Kidney glomerular epithelial cell (primary cell): ENCODE results near the gene HMCES.
"Not testable (repeated sequence)": the region's sequence is repeated elsewhere in the genome, so short reads cannot be mapped to it uniquely, and the experiment has no call there.

Experiments used
- DNase-seq: peaks from one replicate; lab custom pipeline; 2025; lab: John Stamatoyannopoulos, UW

Gene HMCES

DNA sequence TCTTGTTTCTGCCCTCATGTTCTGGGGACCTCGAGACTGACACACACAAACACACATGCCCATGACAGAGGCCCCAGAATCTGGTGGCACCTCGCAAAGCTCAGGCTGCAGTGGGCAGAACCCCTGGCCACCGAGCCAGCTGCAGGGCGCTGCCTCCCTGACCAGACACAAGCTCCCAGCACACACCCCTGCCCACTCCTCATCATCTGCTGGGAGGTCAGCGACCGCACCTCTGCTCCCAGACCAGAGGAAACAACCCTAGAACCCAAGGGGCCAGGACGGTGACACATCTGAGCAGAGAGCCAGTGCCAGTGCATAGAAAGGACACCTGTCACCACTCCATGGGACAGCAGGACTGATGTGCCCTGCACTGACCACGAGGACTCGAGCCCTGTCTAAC, 43.2 kb downstream of the HMCES start:
- no peak for DNase-seq

DNA sequence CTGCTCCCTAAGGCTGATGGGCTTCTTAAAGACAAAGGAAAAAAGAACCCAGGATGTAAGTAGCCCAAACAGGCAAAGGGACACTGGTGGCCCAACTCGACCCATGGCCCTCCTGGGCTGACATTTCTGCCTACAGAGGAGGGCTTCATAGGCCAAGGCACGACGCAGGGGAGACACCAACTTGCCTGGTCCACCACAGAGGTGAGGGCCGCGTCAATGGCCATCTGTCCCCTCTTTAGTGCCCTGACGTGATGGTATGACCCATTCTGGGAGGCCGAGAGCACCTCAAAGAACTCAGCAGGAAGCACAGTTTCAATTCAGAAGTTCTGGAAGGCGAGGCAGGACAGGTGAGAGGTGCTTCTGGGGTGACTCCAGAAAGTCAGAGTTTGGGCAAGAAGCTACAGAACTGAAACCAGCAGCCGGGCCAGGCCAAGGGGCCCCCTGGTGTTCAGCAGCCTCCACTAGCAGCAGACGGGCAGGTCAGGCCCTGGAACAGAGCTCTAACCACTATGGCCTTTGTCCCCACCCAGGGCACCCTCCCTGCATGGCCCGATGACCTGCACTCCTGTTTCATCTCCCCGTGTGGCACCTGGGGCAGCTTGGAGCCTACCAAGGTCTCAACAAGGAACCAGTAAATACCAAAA, 45.1 kb downstream of the HMCES start:
- no peak for DNase-seq

DNA sequence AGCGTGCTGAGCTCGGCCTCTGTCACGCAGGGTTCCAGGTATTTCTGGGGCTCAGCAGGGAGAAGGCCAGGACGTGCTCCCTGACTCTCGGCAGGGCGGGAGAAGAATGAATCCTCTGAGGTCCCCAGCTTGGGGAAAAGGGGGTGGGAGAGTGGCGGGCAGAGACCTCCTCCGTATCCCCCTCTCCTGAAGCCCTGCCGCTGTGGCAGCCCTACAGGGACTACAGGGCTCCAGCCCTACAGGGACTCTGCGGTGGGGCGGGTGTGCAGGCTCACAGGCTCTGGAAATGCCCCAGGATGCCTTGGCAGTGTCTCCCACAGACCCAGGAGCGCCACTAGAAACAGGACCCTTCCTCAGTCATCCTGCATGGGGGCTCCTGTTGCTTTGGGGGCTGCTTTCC, 46.2 kb downstream of the HMCES start:
- DNase-seq = no peak

DNA sequence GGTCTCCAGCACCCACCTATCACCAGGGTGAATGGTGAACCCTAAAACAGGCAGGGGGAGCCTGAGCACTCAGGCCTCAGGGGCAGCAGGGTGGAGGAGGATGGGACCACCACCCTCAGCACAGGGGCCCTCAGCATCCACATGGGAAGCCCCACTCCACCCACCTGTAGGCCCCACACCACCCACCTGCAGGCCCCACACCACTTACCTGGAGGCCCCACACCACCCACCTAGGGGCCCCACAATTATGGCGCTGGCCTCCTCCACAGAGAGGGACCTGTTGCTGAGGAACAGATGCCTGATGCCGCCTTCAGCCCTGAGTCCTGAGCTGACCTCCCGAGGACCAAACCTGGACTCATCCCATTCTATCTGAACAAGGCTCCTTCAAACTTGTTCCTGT, 46.7 kb downstream of the HMCES start:
- no peak for DNase-seq

DNA sequence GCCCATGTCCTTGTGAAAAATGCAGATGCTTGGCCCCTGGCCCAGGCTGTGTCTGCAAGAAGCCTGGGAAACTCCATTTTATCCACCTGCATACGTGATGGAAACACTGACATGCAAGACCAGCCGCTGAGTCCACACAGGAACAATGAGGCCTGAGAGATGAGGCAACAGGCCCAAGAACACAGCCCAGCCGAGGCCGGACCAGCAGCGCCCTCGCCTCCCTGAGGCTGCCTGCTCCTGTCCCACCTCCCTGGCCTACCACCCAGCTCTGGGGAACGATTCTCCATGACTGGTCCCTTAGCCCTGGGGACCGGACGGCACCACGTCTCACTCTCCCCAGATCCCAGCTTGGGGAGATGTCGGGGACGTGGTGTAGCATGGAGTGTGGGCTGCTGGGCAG, 47.5 kb downstream of the HMCES start:
- no peak for DNase-seq

DNA sequence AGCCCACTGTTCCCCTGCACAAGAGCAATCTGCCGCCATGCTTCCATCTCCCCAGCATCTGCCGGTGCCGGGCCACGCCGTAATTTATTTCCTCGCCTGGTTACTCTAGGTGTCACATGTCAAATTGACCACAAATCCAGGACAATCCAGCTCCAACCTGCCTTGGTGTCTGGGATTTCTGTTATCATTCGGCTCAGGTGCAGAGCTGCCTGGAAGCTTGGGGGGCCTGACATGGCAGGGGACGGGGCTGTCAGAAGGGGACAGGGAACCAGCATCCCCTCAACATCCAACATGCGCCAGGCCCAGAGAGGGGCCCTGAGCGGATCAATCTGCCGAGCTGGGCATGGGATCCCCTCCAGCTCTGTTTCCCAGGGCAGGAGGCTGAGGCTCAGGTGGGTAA, 47.9 kb downstream of the HMCES start:
- DNase-seq = no peak

DNA sequence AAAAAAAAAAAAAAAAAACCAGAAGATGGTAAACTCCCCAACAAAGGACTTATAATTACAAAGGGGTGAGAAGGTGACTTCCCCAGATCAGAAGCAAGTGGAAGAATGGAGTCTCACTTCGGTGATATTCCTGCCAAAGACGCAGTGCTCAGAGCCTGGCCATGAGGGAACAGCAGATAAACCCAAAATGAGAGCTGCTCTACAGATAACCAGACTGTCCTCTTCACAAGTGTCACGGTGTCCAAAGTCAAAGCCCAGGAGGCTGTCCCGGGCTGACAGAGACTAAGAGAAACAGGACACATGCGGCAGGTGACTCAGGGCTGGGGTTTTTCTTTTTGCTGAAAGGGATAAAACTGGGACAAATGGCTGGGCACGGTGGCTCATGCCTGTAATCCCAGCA, 48.8 kb downstream of the HMCES start:
- DNase-seq = no peak

DNA sequence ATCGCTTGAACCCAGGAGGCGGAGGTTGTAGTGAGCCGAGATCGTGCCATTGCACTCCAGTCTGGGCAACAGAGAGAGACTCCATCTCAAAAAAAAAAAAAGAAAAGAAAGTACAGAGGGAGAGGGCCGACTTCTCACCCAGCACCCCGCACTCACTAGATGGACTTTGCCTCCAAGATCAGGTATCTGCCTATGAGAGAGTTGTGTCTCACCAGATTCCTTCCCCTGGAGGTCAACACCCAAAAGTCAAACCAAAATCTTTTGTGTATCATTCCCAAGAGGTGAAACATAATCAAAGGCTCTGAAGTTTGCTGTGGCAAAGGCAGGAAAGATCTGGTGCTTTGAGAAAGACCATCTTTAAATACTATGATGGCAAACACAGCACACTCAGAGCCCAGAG, 51.2 kb downstream of the HMCES start:
- no peak for DNase-seq

DNA sequence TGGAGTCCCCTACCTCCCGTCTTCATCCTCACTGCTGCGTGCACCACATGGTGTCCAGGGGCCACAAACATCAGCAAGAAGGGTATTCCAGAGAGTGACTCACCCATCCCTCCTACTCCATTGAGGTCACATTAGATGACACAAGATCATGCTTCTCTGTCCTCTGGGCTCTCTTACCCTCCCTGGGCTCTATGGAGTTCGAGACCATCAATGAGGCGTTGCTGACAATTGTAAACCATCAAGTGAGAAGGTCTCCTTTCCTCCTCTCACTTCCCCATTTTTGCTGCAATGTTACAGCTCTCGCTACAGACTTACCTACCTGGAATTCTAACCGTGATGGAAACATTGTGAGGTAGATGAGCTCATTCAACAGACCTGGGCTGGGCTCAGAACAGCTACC, 51.7 kb downstream of the HMCES start:
- no peak for DNase-seq

DNA sequence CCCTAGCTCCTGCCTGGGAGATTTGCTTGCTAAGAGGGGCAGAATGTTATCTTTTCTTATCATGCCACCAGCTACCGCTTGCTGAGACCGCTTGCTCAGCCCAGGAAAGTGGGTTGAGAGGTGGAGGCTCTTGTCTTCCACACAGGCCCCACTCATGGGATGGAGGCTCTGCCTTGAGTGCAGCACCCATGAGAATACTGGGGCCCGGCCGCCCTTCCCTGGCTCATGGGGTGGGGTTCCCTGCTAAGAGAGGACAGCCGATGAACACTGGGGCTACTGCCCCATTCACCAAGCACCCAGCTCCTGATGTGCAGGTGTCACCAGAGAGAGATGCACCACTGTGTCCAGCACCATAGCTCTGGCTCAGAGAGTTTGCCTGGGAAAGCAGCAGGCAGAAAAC, 55.2 kb downstream of the HMCES start:
- DNase-seq = no peak

DNA sequence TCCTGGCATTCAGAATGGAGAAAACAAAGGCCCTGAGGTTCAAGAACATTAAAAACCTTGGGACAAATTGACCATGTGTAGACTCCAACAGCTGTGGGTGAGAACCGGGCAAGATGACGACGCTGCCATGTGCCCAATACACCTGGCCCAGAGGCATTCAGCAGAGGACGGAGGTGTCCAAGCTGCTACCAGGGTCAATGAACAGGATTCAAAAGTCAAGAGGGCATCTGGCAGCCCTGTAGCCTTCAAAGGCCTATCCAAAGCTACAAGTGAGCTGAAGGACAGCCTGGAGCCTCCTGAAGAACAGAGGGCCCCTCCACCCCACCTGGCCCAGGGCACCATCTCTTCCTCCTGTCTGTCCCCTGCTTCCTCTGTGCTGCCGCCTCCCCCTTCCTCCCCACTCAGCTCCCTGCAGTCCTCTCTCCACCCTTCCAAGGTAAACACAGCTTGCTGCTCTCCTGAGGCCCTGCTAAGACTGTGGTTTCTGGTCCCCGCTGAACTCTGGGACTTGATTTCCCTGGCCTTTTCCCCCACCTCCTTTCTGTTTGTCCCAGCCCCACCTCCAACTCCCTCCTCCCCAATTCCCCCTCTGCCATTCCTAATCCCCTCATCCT, 57.5 kb downstream of the HMCES start:
- no peak for DNase-seq

DNA sequence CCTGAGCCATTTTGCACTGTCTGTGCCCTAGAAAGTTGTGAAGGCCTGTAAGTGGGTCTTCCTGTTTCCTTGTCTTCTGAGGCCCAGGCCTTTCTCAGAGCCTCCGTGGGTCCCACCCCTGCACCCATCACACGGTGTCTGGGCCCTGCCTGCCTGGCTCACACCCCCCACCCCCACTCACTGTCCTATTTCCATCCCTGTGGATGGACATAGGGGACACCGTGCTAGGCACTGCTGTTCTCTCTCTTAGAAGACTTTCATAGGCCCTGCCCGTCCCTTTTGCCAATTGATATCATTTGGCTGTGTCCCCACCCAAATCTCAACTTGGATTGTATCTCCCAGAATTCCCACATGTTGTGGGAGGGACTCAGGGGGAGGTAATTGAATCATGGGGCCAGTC, 59.0 kb downstream of the HMCES start:
- DNase-seq = not testable (repeated sequence)

DNA sequence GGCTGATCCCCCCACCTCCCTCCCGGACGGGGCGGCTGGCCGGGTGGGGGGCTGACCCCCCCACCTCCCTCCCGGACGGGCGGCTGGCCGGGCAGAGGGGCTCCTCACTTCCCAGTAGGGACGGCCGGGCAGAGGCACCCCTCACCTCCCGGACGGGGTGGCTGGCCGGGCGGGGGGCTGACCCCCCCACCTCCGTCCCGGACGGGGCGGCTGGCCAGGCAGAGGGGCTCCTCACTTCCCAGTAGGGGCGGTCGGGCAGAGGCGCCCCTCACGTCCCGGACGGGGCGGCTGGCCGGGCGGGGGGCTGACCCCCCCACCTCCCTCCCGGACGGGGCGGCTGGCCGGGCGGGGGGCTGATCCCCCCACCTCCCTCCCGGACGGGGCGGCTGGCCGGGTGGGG, 60.5 kb downstream of the HMCES start:
- not testable (repeated sequence) for DNase-seq

DNA sequence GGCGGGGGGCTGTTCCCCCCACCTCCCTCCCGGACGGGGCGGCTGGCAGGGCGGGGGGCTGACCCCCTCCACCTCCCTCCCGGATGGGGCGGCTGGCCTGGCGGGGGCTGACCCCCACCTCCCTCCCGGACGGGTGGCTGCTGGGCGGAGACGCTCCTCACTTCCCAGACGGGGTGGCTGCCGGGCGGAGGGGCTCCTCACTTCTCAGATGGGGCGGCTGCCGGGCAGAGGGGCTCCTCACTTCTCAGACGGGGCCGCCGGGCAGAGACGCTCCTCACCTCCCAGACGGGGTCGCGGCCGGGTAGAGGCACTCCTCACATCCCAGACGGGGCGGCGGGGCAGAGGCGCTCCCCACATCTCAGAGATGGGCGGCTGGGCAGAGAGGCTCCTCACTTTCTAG, 61.2 kb downstream of the HMCES start:
- DNase-seq = not testable (repeated sequence)

DNA sequence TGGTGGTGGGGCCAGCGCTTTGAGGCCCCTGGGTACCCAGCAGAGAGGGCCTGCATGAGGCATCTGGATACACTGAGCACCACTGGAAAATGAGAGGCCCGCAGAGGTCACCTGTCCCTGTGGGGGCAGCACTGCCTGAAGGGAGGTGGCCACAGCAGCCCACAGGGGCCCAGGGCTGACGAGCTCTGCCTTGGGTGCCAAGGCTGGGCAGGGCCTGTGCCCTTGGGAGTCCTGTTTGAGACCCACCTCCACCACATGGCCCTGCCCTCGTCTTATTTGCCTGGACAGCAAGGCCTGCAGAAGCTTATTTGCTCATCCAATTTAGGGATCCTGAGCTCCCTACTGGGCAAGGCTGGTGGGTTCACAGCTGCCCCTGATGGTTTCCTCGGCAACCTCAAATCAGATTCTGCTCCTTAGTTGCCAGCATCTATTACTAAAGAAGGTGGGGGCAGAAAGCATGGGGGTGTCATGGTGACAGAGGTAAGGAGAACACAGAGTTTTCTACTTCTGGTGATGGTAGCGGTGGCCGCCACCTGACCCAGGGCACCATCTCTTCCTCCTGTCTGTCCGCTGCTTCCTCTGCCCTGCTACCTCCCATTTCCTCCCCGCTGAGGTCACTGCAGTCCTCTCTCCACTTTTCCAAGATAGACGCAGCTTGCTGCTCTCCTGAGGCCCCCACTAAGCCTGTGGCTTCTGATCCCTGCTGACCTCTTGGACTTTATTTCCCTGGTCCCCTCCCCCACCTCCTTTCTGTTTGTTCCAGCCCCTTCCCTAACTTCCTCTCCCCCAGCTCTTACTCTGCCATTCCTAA, 62.9 kb downstream of the HMCES start:
- DNase-seq = no peak

DNA sequence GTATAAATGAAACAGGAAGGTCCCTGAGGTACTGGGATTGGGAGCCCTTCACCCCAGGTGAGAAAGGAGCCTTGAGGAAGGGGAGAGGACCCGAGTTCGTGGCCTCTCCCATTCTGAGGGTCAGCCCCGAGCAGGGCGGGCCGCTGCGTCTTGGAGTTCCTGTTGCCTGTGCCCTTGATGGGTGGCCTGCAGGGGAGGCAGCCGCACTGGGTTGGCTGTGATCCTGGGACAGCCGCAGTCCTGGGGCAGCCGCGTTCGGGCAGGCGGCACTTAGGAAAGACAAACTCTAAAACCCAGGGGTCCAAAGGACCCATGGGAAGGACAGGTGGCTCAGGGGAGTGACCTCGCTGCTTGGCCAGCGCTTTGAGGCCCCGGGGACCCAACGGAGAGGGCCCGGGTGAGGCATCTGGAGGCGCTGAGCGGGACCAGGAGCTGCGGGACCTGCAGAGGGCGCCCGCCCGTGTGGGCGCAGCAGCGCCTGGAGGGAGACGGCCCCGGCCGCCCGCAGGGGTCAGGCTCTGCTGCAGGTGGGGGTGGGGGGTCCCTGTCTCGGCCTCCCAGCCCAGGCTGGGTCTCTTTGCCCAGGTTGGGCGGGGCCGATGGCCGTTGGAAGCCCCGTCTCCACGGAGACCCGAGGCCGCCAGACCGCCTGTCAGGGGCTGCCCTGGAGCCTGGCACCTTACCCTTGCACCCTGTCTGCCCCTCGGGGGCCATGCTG, 65.1 kb downstream of the HMCES start:
- DNase-seq = peak; percentile 7

DNA sequence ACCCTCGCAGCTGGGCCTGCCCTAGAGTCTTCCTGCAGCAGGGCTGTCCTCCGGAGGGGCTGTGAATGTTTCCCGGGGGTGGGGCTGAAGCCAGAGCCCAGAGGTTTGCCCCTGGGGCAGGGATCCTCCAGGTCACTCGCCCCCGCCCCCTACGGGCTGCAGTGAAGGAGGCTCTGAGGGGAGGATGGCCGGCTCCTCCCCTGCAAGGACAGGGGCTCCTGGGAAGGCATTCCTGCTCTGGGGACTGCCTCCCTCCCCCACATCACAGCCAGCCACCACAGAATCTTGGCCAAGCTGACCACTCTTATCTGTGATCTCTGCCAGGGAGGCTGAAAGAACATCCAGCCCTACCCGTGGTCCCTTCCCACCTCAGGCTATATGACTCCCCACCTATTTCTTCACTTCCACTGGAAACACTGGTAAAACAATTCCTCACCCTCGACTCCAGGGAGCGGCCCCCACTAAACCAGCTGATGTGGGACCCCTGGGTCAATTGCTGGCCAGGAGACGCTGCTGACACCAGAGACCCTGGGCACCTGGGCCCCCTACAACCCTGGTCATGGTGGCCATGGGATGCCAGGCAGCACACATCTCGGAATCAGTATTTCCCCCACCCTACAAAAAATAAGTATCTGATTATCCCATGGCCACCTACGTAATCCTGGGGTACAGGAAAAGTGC, 66.0 kb downstream of the HMCES start:
- DNase-seq = no peak

DNA sequence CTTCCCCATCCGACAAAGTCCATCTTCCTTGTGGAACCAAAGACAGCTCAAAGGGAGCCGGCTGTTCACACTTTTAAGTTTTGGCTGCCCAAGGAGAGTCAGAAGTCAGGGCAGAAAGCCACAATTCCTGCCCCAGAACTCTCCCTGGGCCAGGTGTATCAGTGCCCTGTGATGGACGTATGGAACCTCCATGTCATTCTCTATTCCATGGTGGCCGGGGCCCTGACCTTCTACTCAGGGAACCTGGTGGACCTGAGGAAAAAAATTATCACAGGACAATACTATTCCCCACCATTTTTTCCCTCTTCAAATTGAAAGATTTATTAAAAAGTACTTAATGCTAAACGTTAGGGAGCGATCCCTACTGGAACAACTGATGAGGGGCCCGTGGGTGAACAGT, 66.6 kb downstream of the HMCES start:
- no peak for DNase-seq

DNA sequence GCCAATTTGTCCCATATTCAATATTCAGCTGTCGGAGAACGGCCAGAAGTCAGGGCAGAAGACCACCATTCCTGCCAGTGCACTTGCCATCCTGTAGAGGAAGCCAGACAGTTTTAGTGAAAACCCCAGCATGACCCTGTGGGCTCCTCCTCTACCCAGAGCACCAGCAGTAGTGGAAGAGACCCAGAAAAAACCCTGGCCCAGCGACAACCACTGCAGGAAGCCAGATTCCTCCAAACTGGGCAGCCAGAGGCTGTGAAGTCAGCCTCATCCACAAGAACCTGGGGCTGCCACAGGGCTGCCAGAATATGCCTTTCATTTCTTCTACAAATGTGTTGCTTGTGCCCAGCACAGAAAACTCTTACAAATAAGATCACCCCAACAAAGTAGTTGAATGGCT, 67.3 kb downstream of the HMCES start:
- DNase-seq = no peak

DNA sequence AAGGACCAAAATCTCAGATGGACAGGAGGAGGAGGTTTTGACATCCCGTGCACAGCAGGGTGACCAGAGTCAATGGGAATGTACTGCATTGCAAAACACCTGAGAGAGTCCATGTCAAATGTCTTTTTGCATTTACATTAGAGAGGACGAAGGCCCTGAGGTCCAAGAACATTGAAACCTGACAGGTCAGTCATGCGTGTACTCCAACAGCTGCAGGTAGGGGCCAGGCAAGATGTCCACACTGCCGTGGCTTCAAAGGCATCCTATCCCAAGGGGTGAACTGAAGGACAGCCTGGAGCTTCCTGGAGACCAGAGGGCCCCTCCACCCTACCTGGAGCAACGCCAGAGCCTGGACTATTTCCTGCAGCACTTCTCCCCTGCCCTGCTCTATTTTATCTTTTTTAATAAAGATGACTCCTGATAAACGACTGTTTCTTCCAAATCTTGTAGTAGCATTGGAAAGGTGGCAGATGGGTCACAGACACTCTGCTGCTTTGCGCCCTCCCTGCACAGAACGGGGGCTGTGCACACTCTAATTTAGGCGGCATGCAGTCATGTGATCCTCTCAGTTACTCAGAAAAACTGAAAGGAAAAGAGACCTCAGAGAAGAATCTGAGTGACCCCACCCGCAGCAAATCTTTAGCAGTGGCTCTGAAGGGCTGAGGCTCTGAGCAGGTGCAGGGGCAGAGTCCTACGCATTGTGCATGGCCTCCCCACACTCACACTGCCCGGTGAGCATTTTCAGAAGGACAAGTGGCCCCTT, 68.2 kb downstream of the HMCES start:
- DNase-seq = peak; percentile 3

DNA sequence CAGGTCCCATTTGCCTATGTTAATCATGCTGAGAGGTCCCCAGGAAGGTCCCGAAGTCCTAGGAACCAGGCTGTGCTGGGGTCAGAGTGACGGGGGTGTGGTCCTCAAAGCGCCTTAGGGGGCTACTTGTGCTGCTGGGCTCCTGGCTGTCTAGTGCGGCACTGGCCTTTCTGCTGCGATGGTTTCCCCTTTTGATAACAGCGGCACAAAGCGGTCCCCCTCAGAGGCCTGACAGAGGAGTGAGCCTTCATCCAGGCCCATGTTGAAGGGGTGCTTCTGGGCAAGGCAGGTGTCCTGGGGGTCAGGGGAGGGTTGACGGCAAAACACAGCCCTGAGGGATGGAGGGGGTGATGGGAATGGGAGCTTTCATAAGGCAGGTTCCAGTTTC, 68.8 kb downstream of the HMCES start:
- no peak for DNase-seq
